GM19025 (cell line): ENCODE data around the gene KY.

Experiments
- ATAC-seq: cut with Tn5 transposase; IDR thresholded peaks from one replicate; pipeline ENCODE4 v1.9.1; 2021; ENCODE audit warnings: mild to moderate bottlenecking, low read depth, moderate library complexity; ENCODE audit not compliant: unreplicated experiment

KY gene

GRCh38 chr3:134672571-134672970 is 21.7 kb upstream of the KY start:
- ATAC-seq: no peak

GRCh38 chr3:134667956-134668355 is 17.1 kb upstream of the KY start:
- no peak for ATAC-seq

GRCh38 chr3:134667406-134667805 is 16.6 kb upstream of the KY start:
- no peak for ATAC-seq

DNA sequence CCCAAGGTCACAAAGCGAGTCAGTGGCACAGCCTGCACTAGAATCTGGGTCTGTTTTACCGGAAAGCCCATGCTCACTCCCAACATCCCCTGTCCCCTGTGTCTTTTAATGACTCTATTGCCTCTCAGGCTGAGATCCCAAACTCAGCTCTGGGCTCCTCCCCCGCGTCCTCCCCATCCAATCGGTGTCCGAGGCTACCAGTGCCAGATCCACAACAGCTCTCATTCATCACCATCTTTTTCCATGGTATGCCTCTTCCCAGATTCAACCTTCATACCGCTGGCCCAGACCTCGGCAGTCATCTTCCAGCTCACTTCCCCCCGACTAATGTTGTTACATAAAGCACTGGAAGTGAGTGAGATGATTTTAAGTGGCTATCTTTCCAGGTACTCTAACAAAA is 16.1 kb upstream of the KY start:
- ATAC-seq: no peak

- no peak for ATAC-seq
Measured at GRCh38 chr3:134666466-134666865, 15.6 kb upstream of the KY start.

DNA sequence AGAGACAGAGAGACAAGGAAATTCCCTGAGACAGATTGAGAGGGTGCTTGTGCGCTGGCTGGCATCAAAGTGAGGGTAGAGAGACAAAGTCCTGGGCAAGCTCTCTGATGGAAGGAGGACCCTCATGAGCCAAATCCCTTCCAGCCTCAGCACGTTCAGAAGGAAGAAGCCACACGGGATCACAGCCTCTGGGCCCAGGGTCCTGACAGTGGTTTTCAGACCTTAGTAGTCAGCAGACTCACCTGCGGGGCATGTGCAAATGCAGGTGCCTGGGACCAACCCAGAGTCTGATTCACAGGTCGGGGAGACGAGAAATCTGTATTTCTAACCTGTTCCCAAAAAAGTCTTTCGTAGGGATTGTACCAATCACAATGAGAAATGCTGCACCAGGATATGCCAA is 15.2 kb upstream of the KY start:
- ATAC-seq: no peak

- ATAC-seq: no peak
Measured at GRCh38 chr3:134665243-134665642, 14.4 kb upstream of the KY start.

GRCh38 chr3:134663721-134664456 is 13.1 kb upstream of the KY start:
- no peak for ATAC-seq

GRCh38 chr3:134660046-134660441 is 9.2 kb upstream of the KY start:
- no peak for ATAC-seq

GRCh38 chr3:134659391-134660045 is 8.7 kb upstream of the KY start:
- ATAC-seq: no peak

- no peak for ATAC-seq
Measured at GRCh38 chr3:134658555-134658954, 7.7 kb upstream of the KY start.

DNA sequence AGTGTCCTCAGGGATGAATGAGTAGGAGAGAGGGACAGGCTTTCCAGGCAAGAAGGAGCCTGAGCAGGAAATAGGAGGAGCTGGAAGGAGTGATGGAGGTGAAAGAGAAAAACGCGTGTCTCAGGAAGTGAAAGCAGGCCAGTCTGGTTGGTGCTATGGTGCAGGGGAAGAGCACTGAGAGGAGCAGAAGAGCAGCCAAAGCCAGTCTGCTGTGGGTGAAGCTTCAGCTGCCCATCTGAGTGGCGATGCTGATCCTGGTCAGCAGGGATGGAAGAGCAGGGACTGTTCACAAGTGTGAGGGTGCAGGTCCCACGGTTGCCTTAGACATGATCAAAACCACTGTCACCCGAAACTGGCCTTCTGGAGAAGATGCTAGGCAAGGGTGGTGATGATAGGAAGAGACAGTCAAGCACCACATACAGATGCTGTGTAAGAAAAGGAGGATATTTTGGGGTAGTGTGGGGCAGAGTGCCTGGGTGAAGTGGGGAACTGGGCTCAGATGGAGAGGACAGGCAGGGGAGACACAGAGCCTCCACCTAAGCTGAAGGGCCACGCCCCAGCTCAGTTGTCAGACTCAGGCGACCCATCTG is 5.5 kb upstream of the KY start:
- ATAC-seq: no peak

DNA sequence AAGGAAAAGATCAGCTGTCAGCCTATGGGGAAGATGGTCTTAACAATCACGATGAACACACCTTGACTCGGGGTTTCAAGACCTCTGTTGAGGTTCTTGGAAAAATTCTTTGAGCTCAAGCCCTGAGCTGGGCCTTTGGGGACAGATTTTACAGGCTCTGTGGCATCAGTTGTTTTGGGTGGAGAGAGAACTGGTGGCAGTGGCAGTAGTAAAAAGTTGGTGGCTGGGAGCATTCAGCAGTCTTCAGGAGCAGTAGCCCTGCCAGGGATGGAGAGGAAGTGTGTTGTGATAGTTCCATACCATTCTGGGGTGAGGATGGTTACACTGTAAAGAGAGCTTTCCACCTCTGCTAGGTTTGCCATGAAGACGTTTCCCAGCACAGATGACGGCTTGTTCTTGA is 4.9 kb upstream of the KY start:
- ATAC-seq: no peak

GRCh38 chr3:134654031-134654430 is 3.2 kb upstream of the KY start:
- no peak for ATAC-seq

DNA sequence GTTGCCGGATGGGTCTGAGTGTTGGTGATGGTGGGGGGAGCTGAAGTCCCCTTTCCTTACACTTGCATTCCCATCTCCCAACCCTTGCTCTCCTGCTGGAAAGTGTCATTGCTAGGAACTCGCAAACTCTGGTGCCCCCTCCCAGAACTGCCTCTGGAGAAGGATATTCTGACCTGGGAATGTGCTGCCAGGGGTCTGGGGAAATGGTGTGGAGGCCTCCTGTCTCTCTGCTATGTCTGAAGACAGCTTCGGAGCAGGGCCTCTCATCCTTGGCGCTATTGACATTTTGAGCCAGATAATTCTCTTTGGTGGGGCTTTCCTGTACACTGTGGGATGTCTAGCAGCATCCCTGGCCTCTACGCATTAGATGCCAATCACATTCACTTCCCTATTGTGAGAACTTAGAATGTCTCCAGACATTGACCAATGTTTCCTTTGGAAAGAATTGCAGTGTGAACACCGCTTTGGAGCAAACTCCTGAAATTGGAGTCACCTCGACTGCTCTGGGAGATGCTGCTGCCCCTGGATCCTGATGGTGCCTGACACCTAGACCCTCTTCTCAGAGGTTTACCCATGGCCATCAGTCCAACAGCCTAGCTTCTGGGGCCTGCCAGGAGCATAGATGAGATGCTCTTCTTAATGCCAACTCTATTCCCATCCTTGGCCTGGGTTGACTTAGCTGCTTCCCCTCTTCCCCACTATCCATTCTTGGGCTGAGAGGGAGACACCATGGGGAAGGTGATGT is 2.2 kb upstream of the KY start:
- ATAC-seq: no peak

- ATAC-seq: no peak
Measured at GRCh38 chr3:134652409-134652831, 1.6 kb upstream of the KY start.

DNA sequence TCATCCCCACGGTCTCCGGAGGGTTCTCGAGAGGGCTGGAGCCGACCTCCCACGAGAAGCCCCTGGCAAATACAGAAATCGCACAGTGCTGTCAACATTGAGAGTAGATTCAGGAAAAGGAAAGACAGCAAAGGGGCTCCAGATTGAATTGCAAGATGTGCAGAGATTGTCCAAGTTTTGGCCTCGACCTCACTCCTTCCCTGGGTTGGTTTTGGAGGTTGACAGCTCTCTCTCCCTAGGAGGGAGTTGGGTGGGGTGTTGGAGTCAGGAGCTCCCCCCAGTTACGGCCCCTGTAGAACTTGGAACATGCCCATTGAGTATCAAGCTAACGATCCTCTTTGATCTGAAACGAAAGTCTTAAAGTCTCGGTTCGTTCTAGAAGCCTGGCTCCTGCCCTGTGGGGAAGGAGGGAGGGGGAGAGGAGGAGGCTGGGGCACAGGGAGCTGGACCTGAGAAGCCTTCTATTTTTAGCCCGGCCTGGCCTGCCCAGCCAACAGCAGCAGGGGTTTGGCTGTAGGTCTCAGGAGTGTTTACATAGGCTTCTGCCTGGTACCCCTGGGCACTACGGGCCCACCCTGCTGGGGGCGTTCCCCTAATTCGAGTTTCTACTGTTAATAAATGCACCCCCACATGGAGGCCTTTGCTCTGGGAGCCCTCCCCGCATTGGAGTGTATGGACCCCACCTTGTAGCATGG is 672 bp upstream of the KY start:
- ATAC-seq: no peak

GRCh38 chr3:134649106-134649705 is 1.6 kb downstream of the KY start:
- ATAC-seq: no peak

DNA sequence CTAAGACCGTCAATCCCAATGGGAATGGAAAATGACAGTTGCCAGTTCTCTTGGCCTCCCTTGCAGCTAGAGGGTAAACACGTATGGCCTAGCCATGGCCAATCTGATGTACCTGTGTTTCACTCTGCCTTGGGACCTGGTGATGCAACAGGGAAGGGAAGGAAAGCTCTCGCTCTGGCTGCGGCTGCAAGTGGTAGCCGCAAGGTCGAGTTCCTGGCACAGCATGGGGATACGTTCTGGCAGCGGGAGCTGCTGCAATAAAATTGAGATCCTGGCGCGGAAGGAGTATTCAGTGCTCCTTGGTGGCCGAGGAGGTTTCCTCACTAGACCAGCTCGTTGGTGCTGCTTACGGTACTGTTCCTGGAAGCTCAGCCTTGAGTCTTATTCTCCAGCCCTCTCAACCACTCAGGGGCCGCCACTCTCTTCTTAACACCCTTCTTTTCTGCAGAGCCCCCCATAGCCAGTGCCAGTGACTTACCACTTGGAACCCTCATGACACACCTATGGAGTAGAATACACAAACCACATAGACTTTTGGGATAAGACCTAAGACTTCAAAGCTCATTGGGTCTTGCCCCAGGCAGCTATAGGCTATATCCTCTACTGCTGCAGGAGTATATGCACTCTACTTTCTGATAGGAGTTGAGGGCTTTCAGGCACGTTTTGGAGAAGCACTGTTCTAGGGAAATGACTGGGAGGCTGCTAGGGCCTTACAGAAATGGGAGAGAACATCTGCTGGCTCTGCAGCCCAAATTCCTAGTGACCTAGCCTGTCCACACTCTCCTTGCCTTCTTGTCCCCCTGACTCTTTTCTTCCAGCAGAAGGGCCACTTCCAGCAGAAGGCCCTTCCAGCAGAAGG is 2.7 kb downstream of the KY start:
- no peak for ATAC-seq
